MG63 (cell line): Measurements from ENCODE around the gene SMKR1. TPM values are rescaled to one million over a fixed set of nuclear protein-coding genes. Genes with fewer than 3 reads are reported as not detected.

Experiments
- DNase-seq: peaks from one replicate; pipeline ENCODE4 v3.0.0-alpha.2; 2020
- H3K27me3 ChIP-seq: fragments of 250-450 bp; sonication (Bioruptor Pico); 2 replicates; pipeline ENCODE4 v1.5.1; 2020; ENCODE audit warnings: mild to moderate bottlenecking, moderate library complexity
- H3K36me3 ChIP-seq: fragments of 250-450 bp; sonication (Bioruptor Pico); 2 replicates; pipeline ENCODE4 v1.5.1; 2020; ENCODE audit warnings: mild to moderate bottlenecking, moderate library complexity
- H3K4me3 ChIP-seq: fragments of 250-450 bp; sonication (Bioruptor Pico); 2 replicates; pipeline ENCODE4 v1.5.1; 2020; ENCODE audit warnings: mild to moderate bottlenecking, moderate library complexity
- H3K9me3 ChIP-seq: fragments of 250-450 bp; sonication (Bioruptor Pico); 2 replicates; pipeline ENCODE4 v1.5.1; 2020; ENCODE audit warnings: mild to moderate bottlenecking, moderate library complexity
- total RNA-seq: library from RNA; depleted of rRNA; stranded (reverse); fragments of >200 nt; shearing (Covaris generic); gene quantifications from 2 replicates; pipeline ENCODE4 v1.2.3, GENCODE V29; 2014; ENCODE audit warnings: low replicate concordance; rRNA removed

SMKR1 gene
- total RNA-seq = 0.56 TPM in 1 of 2 replicates, not detected in the other

- Histone ChIP-seq H3K9me3 (no peaks in the 10 kb centered on the region), H3K4me3 (peak within 1 kb of the TSS; percentile 42), H3K36me3 (no peaks in the 10 kb centered on the region), H3K27me3 (no peaks in the 10 kb centered on the region)
- DNase-seq = peak; percentile 75
Measured at GRCh38 chr7:129501760-129502707, at the start of gene SMKR1. Gene SMKR1, plus strand, starts transcription at chr7:129502531. Its CDS starts 294 bp downstream, at chr7:129502825.

- no peak for DNase-seq
- Histone ChIP-seq H3K36me3 (no peaks in the 10 kb centered on the region), H3K27me3 (no peaks in the 10 kb centered on the region), H3K9me3 (no peaks in the 10 kb centered on the region), H3K4me3 (no peak overlapping the region)
Measured at GRCh38 chr7:129452589-129453231, 49.6 kb upstream of the SMKR1 start.

- H3K36me3 ChIP-seq = no peaks in the 10 kb centered on the region
- DNase-seq = no peak
- H3K9me3 ChIP-seq = no peaks in the 10 kb centered on the region
- H3K4me3 ChIP-seq = no peak overlapping the region
- H3K27me3 ChIP-seq = no peaks in the 10 kb centered on the region
Measured at GRCh38 chr7:129453510-129454248, 48.7 kb upstream of the SMKR1 start.

GRCh38 chr7:129454249-129454551 lies 48.1 kb upstream of the SMKR1 start:
- no peak for DNase-seq
- H3K4me3 ChIP-seq = no peak overlapping the region

GRCh38 chr7:129456421-129456820 lies 45.9 kb upstream of the SMKR1 start:
- Histone ChIP-seq H3K36me3 (no peaks in the 10 kb centered on the region), H3K4me3 (no peak overlapping the region), H3K9me3 (no peaks in the 10 kb centered on the region), H3K27me3 (no peaks in the 10 kb centered on the region)
- no peak for DNase-seq

More at GRCh38 chr7:129454249-129454551, 48.1 kb upstream of the SMKR1 start:
- Histone ChIP-seq H3K27me3 (no peaks in the 10 kb centered on the region), H3K9me3 (no peaks in the 10 kb centered on the region), H3K36me3 (no peaks in the 10 kb centered on the region)

GRCh38 chr7:129457101-129457500 lies 45.2 kb upstream of the SMKR1 start:
- no peaks in the 10 kb centered on the region for H3K27me3 ChIP-seq
- H3K9me3 ChIP-seq = no peaks in the 10 kb centered on the region
- no peak overlapping the region for H3K4me3 ChIP-seq
- H3K36me3 ChIP-seq = no peaks in the 10 kb centered on the region
- no peak for DNase-seq

- no peaks in the 10 kb centered on the region for H3K27me3 ChIP-seq
Measured at GRCh38 chr7:129458171-129458570, 44.2 kb upstream of the SMKR1 start.

GRCh38 chr7:129461809-129462208 lies 40.5 kb upstream of the SMKR1 start:
- H3K4me3 ChIP-seq = no peak overlapping the region
- no peaks in the 10 kb centered on the region for H3K9me3 ChIP-seq
- no peak for DNase-seq
- no peaks in the 10 kb centered on the region for H3K27me3 ChIP-seq
- H3K36me3 ChIP-seq = no peaks in the 10 kb centered on the region

More at GRCh38 chr7:129458171-129458570, 44.2 kb upstream of the SMKR1 start:
- no peaks in the 10 kb centered on the region for H3K36me3 ChIP-seq
- no peak for DNase-seq
- H3K9me3 ChIP-seq = no peaks in the 10 kb centered on the region
- no peak overlapping the region for H3K4me3 ChIP-seq

- Histone ChIP-seq H3K9me3 (no peaks in the 10 kb centered on the region), H3K4me3 (no peak overlapping the region), H3K27me3 (no peaks in the 10 kb centered on the region), H3K36me3 (no peaks in the 10 kb centered on the region)
- DNase-seq = no peak
Measured at GRCh38 chr7:129462420-129462819, 39.9 kb upstream of the SMKR1 start.

- no peaks in the 10 kb centered on the region for H3K36me3 ChIP-seq
- H3K4me3 ChIP-seq = no peak overlapping the region
- no peak for DNase-seq
- H3K27me3 ChIP-seq = no peaks in the 10 kb centered on the region
- H3K9me3 ChIP-seq = no peaks in the 10 kb centered on the region
Measured at GRCh38 chr7:129464194-129464593, 38.1 kb upstream of the SMKR1 start.

GRCh38 chr7:129465080-129465479 lies 37.3 kb upstream of the SMKR1 start:
- Histone ChIP-seq H3K9me3 (no peaks in the 10 kb centered on the region), H3K27me3 (no peaks in the 10 kb centered on the region), H3K4me3 (no peak overlapping the region), H3K36me3 (no peaks in the 10 kb centered on the region)
- no peak for DNase-seq

- Histone ChIP-seq H3K36me3 (no peaks in the 10 kb centered on the region), H3K27me3 (no peaks in the 10 kb centered on the region), H3K4me3 (no peak overlapping the region), H3K9me3 (no peaks in the 10 kb centered on the region)
- DNase-seq = no peak
Measured at GRCh38 chr7:129466796-129467195, 35.5 kb upstream of the SMKR1 start.

GRCh38 chr7:129468087-129468486 lies 34.2 kb upstream of the SMKR1 start:
- Histone ChIP-seq H3K36me3 (no peaks in the 10 kb centered on the region), H3K9me3 (no peaks in the 10 kb centered on the region), H3K27me3 (no peaks in the 10 kb centered on the region), H3K4me3 (no peak overlapping the region)
- DNase-seq = no peak

GRCh38 chr7:129468547-129468946 lies 33.8 kb upstream of the SMKR1 start:
- H3K36me3 ChIP-seq = no peaks in the 10 kb centered on the region
- H3K4me3 ChIP-seq = no peak overlapping the region
- no peaks in the 10 kb centered on the region for H3K9me3 ChIP-seq
- DNase-seq = no peak
- H3K27me3 ChIP-seq = no peaks in the 10 kb centered on the region

- H3K4me3 ChIP-seq = no peak overlapping the region
- no peaks in the 10 kb centered on the region for H3K27me3 ChIP-seq
- no peaks in the 10 kb centered on the region for H3K9me3 ChIP-seq
- no peak for DNase-seq
- no peaks in the 10 kb centered on the region for H3K36me3 ChIP-seq
Measured at GRCh38 chr7:129469930-129470329, 32.4 kb upstream of the SMKR1 start.

GRCh38 chr7:129470411-129470810 lies 31.9 kb upstream of the SMKR1 start:
- DNase-seq = no peak
- Histone ChIP-seq H3K27me3 (no peaks in the 10 kb centered on the region), H3K36me3 (no peaks in the 10 kb centered on the region), H3K9me3 (no peaks in the 10 kb centered on the region), H3K4me3 (no peak overlapping the region)

- DNase-seq = no peak
Measured at GRCh38 chr7:129471402-129471827, 30.9 kb upstream of the SMKR1 start.

More at GRCh38 chr7:129471402-129471827, 30.9 kb upstream of the SMKR1 start:
- no peaks in the 10 kb centered on the region for H3K36me3 ChIP-seq
- no peaks in the 10 kb centered on the region for H3K27me3 ChIP-seq
- no peaks in the 10 kb centered on the region for H3K9me3 ChIP-seq
- H3K4me3 ChIP-seq = no peak overlapping the region
